T-cell (primary cell): ENCODE data around the gene PRCP. TPM values are rescaled to one million over a fixed set of nuclear protein-coding genes. Genes with fewer than 3 reads are reported as not detected.

Source experiments
- ATAC-seq, 4 experiments: fragments of 200-7000 bp in 3 of 4; fragments of 150-1000 bp in 1 of 4; cut with Tn5 transposase; replicated peaks in 1 of 4; 1 replicate in 3 of 4; 2 replicates in 1 of 4; pipeline ENCODE4 v1.10.0; 2021; ENCODE audit warnings: moderate library complexity in 3 of 4, mild to moderate bottlenecking in 2 of 4, moderate number of reproducible peaks in 1 of 4
- CTCF ChIA-PET, 2 donors: fragments of 300-600 bp; sonication (Branson Sonifier 250); formaldehyde crosslinking; loops; one replicate each; lab custom pipeline; 2022; ENCODE audit warnings: antibody characterized with exemption in 2 of 2; lab: Charles Lee
- POLR2A ChIA-PET, 2 donors: fragments of 300-600 bp; sonication (Branson Sonifier 250); formaldehyde crosslinking; loops; one replicate each; lab custom pipeline; 2022; ENCODE audit warnings: antibody characterized with exemption in 2 of 2; lab: Charles Lee
- DNase-seq, 35 experiments: peaks; one replicate each; pipeline versions ENCODE4 v3.0.0 to v3.0.0-alpha.2; 2013 to 2023
- H3K27ac ChIP-seq: one replicate; pipeline ENCODE4 v1.5.1; 2013; ENCODE audit warnings: low read length
- H3K27me3 ChIP-seq, 2 experiments: replicated peaks in 1 of 2; 1 replicate in 1 of 2; 2 replicates in 1 of 2; pipeline versions ENCODE4 v1.6.1 to v1.7.0; 2013; ENCODE audit warnings: low read length in 1 of 2, mixed read lengths in 1 of 2; ENCODE audit not compliant: control insufficient read depth in 2 of 2, insufficient read depth in 2 of 2; ENCODE audit errors: extremely low read depth in 1 of 2
- H3K36me3 ChIP-seq, 2 donors: 1 replicate in 1 of 2; 2 replicates in 1 of 2; pipeline versions ENCODE4 v1.6.1 to v1.7.0; 2013; ENCODE audit warnings: low read length in 1 of 2; ENCODE audit not compliant: control insufficient read depth in 2 of 2, insufficient read depth in 1 of 2; ENCODE audit errors: extremely low read depth in 1 of 2
- H3K4me1 ChIP-seq, 2 experiments: 1 replicate in 1 of 2; 2 replicates in 1 of 2; pipeline versions ENCODE4 v1.6.1 to v1.7.0; 2013; ENCODE audit warnings: low read length in 2 of 2, mixed read lengths in 1 of 2; ENCODE audit not compliant: insufficient read depth in 2 of 2, control insufficient read depth in 1 of 2; ENCODE audit errors: extremely low read depth in 1 of 2
- H3K4me3 ChIP-seq, 2 donors: 1 replicate in 1 of 2; 2 replicates in 1 of 2; pipeline versions ENCODE4 v1.5.1 to v1.7.0; 2013; ENCODE audit warnings: mild to moderate bottlenecking in 2 of 2, low read length in 1 of 2, moderate library complexity in 1 of 2; ENCODE audit not compliant: control insufficient read depth in 1 of 2; ENCODE audit errors: extremely low read depth in 1 of 2
- H3K9me3 ChIP-seq: 2 replicates; pipeline ENCODE4 v1.7.0; 2013
- H3K27ac Mint-ChIP-seq, 2 donors: one replicate each; pipeline ENCODE4 v1.8.0; 2020 to 2021; ENCODE audit warnings: mild to moderate bottlenecking in 2 of 2, mixed read lengths in 2 of 2
- H3K27me3 Mint-ChIP-seq, 2 donors: one replicate each; pipeline ENCODE4 v1.8.0; 2021 to 2022; ENCODE audit warnings: mixed read lengths in 2 of 2
- H3K36me3 Mint-ChIP-seq: one replicate; pipeline ENCODE4 v1.8.0; 2021; ENCODE audit warnings: mixed read lengths
- H3K4me1 Mint-ChIP-seq, 3 donors: one replicate each; pipeline ENCODE4 v1.8.0; 2020 to 2022; ENCODE audit warnings: mixed read lengths in 3 of 3, mild to moderate bottlenecking in 1 of 3
- H3K4me3 Mint-ChIP-seq, 3 donors: one replicate each; pipeline ENCODE4 v1.8.0; 2020 to 2022; ENCODE audit warnings: mild to moderate bottlenecking in 3 of 3, mixed read lengths in 3 of 3, moderate library complexity in 3 of 3
- H3K9me3 Mint-ChIP-seq, 3 donors: one replicate each; pipeline ENCODE4 v1.8.0; 2020 to 2022; ENCODE audit warnings: mixed read lengths in 3 of 3
- WGBS: methylation state at CpG from one replicate; pipeline ENCODE4 v1.1.5; 2013; ENCODE audit warnings: missing lambda C conversion rate; ENCODE audit not compliant: insufficient coverage; 5-methylcytosine and 5-hydroxymethylcytosine counted together
- total RNA-seq, 35 experiments: library from RNA in 6 of 35; stranded (reverse) in 6 of 35; fragments of 120-200 nt in 1 of 35; gene quantifications; one replicate each; pipeline versions ENCODE4 v1.2.1 to v1.2.4 and lab custom pipeline; 2013 to 2026

PRCP gene
- total RNA-seq, 5 donors from 2014 or later (not counting 1 experiment from before 2014, with no cell fraction given): 18.1 to 22.7 (median 20.2) TPM

DNA sequence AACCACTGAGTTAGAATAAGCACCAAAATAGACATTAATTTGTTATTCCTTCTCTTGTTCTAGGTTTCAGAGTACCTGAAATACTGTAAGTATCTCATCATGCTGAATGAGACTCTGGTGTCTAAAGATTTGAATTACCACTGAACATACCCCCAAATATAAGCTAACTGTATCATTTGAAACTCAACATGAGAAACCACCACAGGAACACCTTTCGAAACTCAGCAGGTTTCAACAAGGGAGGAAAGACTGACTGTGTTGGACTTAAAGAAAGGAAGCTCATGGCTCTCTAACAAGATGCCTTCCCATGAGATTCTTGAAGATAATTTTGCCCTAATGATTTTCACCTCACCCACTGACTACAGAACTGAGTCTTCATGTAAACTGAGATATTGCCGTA is 37.0 kb downstream of the PRCP start:
- peaks cover 7 to 12% (median 10%) of the 10 kb centered on the region in 3 donors for H3K4me1 Mint-ChIP-seq
- ChIA-PET CTCF (interaction anchor here (0.6 to 1.1 kb wide), 3 partner anchors 8 to 146 kb away, joined by 3 to 5 read pairs (median 3); no protein-coding TSS in a partner anchor), POLR2A (no interaction called here)
- no peaks in the 10 kb centered on the region for H3K27me3 Mint-ChIP-seq
- no CpG with 5 or more reads among the region's 2 CpGs for whole genome bisulfite sequencing
- Histone ChIP-seq H3K36me3 (no peaks in the 10 kb centered on the region), H3K9me3 (no peaks in the 10 kb centered on the region), H3K4me1 (peaks cover 0 to 2% of the 10 kb centered on the region in 2 experiments), H3K4me3 (no peak overlapping the region), H3K27ac (no peak overlapping the region), H3K27me3 (no peaks in the 10 kb centered on the region)
- ATAC-seq: no peak
- H3K36me3 Mint-ChIP-seq: peaks cover 9% of the 10 kb centered on the region
- no peak for DNase-seq
- no peaks in the 10 kb centered on the region for H3K9me3 Mint-ChIP-seq
- H3K4me3 Mint-ChIP-seq: no peak overlapping the region
- H3K27ac Mint-ChIP-seq: no peak overlapping the region

DNA sequence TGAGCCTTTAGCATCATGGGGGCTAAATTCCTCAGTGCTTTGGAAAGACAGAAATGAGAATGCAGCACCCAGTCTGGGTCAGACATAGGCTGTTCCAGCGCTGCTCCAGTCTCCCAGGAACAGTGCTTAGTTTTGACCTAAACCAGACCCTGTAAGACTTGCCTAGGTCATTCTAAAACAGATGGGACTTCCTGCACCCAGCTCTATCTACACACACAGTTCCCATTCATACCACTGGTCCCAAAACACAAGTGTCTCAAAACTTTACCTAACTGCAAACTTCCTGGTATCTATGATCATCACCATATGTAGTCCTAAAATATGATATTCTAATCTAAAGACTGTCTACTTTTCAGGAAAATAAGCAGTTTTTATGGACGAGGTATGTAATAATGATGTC is 37.9 kb downstream of the PRCP start:
- Mint-ChIP-seq H3K9me3 (no peaks in the 10 kb centered on the region), H3K4me3 (no peak overlapping the region), H3K36me3 (peaks cover 15% of the 10 kb centered on the region), H3K4me1 (peaks cover 3 to 8% (median 6%) of the 10 kb centered on the region in 3 donors), H3K27me3 (no peaks in the 10 kb centered on the region), H3K27ac (no peak overlapping the region)
- Histone ChIP-seq H3K4me3 (no peak overlapping the region), H3K36me3 (no peaks in the 10 kb centered on the region), H3K9me3 (no peaks in the 10 kb centered on the region), H3K27me3 (no peaks in the 10 kb centered on the region), H3K27ac (no peak overlapping the region), H3K4me1 (no peaks in the 10 kb centered on the region)
- DNase-seq: no peak
- POLR2A ChIA-PET: no interaction called here
- ATAC-seq: no peak
- 90% methylated on average over 1 of the region's 2 CpGs for WGBS
- CTCF ChIA-PET: no interaction called here

DNA sequence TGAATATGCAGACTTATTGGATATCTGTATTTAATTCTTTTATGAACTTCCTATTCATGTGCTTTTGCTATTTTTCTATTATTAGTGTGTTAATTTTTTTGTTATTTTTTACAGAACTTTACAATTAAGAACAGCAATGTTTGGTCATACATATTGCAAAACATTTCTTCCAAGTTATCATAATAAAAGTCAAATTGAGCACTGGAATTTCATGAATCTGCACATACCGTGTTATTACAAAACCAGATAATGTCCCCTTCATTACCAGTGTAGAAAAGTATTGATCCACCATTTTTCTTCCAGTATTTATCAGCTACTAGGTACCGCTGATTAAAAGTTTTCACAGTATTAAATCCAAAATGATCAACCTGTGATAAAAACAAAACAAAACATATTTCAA is 40.5 kb downstream of the PRCP start:
- ChIA-PET CTCF (interaction anchor here (0.6 to 1.3 kb wide), 3 partner anchors 7 to 142 kb away, joined by 3 read pairs; no protein-coding TSS in a partner anchor), POLR2A (no interaction called here)
- H3K4me1 Mint-ChIP-seq: peaks cover 0 to 5% (median 3%) of the 10 kb centered on the region in 3 donors
- no peak overlapping the region for H3K27ac Mint-ChIP-seq
- WGBS: 100% methylated on average over 1 of the region's 2 CpGs
- peaks cover 23% of the 10 kb centered on the region for H3K36me3 Mint-ChIP-seq
- H3K27ac ChIP-seq: no peak overlapping the region
- no peak for DNase-seq
- no peaks in the 10 kb centered on the region for H3K27me3 ChIP-seq
- no peak for ATAC-seq
- H3K4me1 ChIP-seq: no peaks in the 10 kb centered on the region
- H3K9me3 ChIP-seq: no peaks in the 10 kb centered on the region
- no peaks in the 10 kb centered on the region for H3K36me3 ChIP-seq
- H3K27me3 Mint-ChIP-seq: no peaks in the 10 kb centered on the region
- no peak overlapping the region for H3K4me3 ChIP-seq
- no peaks in the 10 kb centered on the region for H3K9me3 Mint-ChIP-seq
- no peak overlapping the region for H3K4me3 Mint-ChIP-seq

DNA sequence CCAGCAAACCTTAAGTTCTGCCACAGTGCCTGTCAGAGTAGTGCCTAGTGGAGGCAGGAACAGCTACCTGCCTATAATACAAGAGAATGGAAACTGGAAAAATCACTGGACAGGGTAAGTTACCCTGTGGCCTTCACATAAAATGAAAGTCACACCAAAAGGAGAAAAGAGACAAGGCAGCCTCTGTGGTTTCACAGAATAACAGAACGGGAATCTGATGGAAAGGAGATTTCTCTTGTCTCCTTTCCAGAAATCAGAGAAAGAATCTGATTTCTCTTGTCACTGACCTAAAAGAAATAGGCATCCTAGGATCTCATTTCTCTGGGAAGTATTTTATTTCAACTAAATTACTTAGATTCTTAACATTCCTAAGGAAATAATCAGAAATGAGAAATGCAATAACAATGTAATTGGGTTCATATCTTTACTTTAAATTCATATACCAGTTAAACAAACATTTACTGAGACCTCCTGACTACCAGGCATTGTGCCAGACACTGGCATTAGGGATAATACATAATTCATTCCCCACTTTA is 41.6 kb downstream of the PRCP start:
- no peaks in the 10 kb centered on the region for H3K27me3 ChIP-seq
- no peak overlapping the region for H3K4me3 ChIP-seq
- H3K4me1 ChIP-seq: no peaks in the 10 kb centered on the region
- DNase-seq (no peak), ATAC-seq (no peak)
- Mint-ChIP-seq H3K4me1 (peaks cover 3 to 8% (median 7%) of the 10 kb centered on the region in 3 donors), H3K4me3 (no peak overlapping the region), H3K9me3 (no peaks in the 10 kb centered on the region), H3K36me3 (peaks cover 27% of the 10 kb centered on the region), H3K27me3 (no peaks in the 10 kb centered on the region), H3K27ac (no peak overlapping the region)
- ChIA-PET CTCF (interaction anchor here in 1 of 2 donors (1.3 kb wide), 1 partner anchor 9 kb away, joined by 3 read pairs; no protein-coding TSS in a partner anchor), POLR2A (interaction anchor here in 1 of 2 donors (0.6 kb wide), 1 partner anchor 238 kb away, joined by 3 read pairs; no protein-coding TSS in a partner anchor)
- no peaks in the 10 kb centered on the region for H3K9me3 ChIP-seq
- no peaks in the 10 kb centered on the region for H3K36me3 ChIP-seq
- H3K27ac ChIP-seq: no peak overlapping the region
- no CpG with 5 or more reads among the region's 1 CpG for WGBS

DNA sequence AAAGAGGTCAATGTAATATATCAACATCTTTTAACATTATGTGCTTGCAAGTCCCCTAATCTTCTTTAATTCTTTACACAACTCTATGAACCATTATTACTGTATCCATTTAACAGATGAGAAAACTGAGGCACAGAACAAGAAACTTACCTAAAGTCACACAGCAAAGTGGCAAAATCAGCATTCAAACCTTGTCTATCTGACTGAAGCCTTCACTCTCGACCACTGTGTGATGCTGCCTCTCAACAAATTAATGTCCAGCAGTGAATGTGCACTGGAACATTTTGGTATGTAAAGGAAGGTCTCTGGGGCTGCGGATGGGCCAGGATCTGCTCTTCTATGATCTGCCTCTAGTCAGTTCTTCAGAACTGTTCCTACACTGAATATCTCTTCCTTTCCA is 42.1 kb downstream of the PRCP start:
- Histone ChIP-seq H3K36me3 (no peaks in the 10 kb centered on the region), H3K4me1 (no peaks in the 10 kb centered on the region), H3K9me3 (no peaks in the 10 kb centered on the region), H3K27ac (no peak overlapping the region), H3K27me3 (no peaks in the 10 kb centered on the region), H3K4me3 (no peak overlapping the region)
- peaks cover 0 to 8% (median 7%) of the 10 kb centered on the region in 3 donors for H3K4me1 Mint-ChIP-seq
- CTCF ChIA-PET: no interaction called here
- no peak overlapping the region for H3K4me3 Mint-ChIP-seq
- H3K36me3 Mint-ChIP-seq: peaks cover 27% of the 10 kb centered on the region
- no peaks in the 10 kb centered on the region for H3K9me3 Mint-ChIP-seq
- no peak overlapping the region for H3K27ac Mint-ChIP-seq
- WGBS: no CpG with 5 or more reads among the region's 2 CpGs
- H3K27me3 Mint-ChIP-seq: no peaks in the 10 kb centered on the region
- ATAC-seq (no peak), DNase-seq (no peak)
- POLR2A ChIA-PET: no interaction called here

DNA sequence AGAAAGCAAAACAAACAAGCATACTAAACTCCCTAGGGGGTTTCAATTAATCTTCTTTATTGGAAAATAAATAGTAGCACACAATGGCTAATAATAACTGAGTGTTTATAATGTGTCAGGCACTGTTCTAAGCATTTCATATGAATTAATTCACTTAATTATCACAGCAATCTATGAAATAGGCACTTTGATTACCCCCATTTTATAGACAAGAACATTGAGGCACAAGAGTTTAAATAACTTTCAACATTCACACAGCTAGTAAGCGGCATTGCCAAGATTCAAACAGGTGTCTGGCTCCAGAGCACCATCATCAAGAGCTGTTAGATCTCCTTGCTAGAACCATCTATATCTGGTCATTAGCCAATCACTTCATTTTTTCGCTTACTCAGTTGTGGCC is 43.1 kb downstream of the PRCP start:
- Mint-ChIP-seq H3K27me3 (no peaks in the 10 kb centered on the region), H3K4me1 (peaks cover 0 to 8% (median 7%) of the 10 kb centered on the region in 3 donors), H3K36me3 (peaks cover 27% of the 10 kb centered on the region), H3K9me3 (no peaks in the 10 kb centered on the region), H3K27ac (no peak overlapping the region), H3K4me3 (no peak overlapping the region)
- DNase-seq: no peak
- CTCF ChIA-PET: interaction anchor here in 1 of 2 donors (0.6 to 0.7 kb wide), 3 partner anchors 26 to 145 kb away, joined by 3 to 4 read pairs (median 4); no protein-coding TSS in a partner anchor
- WGBS: 93% methylated on average over 2 of the region's 2 CpGs
- ATAC-seq: no peak
- Histone ChIP-seq H3K27ac (no peak overlapping the region), H3K4me3 (no peak overlapping the region), H3K36me3 (no peaks in the 10 kb centered on the region), H3K9me3 (no peaks in the 10 kb centered on the region), H3K27me3 (no peaks in the 10 kb centered on the region), H3K4me1 (no peaks in the 10 kb centered on the region)
- POLR2A ChIA-PET: no interaction called here
